Fibroblast of peridontal ligament (primary cell): ENCODE results near the gene FAM118A.
"Not testable (repeated sequence)": the region's sequence is repeated elsewhere in the genome, so short reads cannot be mapped to it uniquely, and the experiment has no call there.

Source experiments
- DNase-seq: peaks from one replicate; pipeline ENCODE4 v3.0.0-alpha.2; 2010; ENCODE audit errors: extremely low read depth

Gene FAM118A

DNA sequence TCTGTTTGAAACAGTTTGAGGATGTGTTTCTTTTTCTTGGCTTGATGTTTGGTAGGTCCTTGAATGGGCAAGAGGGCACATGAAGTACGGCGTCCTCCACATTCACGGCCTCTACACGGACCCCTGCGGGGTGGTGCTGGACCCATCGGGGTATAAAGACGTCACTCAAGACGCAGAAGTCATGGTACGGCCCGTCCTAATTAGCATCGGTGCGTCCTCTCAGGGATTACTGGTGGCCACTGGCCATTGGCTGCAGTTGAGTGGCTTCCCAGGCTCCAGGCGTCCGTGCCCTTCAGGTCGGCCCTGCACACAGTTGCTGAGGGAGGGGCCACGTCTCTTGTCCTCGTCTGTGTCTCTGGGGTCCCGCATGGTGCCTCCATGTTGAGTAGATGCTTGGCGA, 20.8 kb downstream of the FAM118A start:
- DNase-seq = no peak

DNA sequence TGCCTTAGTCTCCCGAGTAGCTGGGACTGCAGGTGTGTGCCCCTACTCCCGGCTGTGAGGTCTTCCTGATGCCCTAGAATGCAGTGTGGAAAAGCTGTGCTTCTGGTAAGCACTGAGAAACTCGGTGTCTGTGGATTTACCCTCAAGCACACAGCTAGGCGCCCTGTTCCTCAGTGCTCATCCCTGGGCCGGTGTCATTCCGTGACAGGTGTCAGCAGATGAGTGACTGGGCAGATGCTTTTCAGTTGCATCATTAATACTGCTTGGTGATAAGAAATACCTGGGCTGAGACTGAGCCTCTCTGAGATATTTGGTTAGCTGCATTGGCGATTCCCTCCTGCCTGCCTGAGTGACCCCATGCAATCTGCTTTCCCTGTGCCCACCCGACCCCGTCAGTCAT, 21.8 kb downstream of the FAM118A start:
- no peak for DNase-seq

DNA sequence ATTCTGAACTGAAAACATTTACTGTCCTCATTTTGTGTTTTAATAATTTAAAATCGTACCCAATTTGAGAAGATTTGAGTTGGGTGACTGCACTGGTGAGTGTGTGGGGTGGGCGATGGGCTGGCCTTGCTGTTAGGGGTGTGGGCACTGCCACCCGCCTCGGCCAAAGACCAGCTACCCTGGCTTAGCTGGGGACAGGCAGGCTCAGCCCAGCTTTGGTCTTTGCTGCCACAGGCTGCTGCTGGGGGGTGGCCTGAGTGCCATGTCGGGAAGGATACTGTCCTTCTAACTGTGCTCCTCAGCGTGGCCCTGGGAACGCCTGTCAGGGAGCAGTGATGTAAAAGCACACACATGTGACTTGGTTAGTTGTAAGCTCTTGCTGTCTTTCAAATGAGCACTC, 22.3 kb downstream of the FAM118A start:
- DNase-seq = no peak

DNA sequence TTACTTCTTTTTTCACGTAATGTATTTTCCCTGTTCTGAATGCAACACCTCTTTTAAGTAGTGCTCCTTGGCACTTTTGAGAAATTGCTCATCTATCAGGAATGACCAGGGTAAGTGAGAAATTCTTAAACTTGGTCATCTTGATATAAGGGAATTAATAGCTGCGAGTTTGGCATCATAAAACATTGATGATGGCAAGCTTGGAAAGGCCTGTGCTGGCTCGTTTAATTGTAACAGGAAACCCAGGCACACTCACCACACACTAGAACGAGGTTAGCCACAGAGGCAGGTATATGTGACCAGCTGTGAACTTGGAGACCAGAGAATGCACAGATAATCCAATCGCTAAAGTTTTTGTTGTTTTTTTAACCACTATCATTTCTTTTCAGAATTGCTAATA, 24.3 kb downstream of the FAM118A start:
- no peak for DNase-seq

GRCh38 chr22:45334528-45334927, 24.8 kb downstream of the FAM118A start:
- no peak for DNase-seq

DNA sequence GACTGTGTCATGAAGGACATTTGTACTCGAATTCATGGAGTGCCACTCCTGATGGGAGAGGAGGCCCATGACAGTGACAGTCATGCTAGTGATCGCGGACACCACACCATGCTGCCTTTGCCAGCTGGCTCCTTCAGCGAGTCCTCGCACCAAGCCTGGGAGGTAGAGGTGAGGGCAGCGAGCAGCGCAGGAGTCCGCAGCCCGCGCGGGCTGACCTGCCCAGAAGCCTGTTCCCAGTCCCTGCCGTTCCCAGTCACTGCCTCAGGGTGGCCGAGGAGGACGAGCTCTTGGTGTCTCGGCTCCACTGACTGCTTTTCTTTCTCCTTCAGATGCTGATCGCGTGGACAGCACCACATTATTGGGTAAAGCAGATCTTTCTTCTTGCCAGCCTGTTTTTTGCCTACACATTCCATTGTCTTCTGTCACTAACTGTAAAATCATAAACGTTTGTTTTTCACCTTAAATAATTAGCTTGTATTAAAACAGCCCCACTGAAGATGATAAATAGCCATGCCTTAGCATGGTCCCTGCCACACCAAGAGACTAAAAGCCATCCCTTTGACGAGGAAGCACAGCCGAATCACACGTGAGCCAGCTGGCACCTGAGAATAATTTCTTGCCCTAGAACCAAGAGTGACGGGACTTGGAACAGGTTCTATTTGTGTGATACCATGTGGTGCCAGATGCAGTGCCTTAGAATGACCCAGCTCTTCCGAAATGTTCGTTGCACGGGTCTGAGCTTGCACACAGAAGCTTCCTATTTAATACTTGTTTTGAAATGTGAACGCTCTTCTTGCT, 25.5 kb downstream of the FAM118A start:
- no peak for DNase-seq

GRCh38 chr22:45335854-45336522, 26.3 kb downstream of the FAM118A start:
- DNase-seq = no peak

- no peak for DNase-seq
Observed at GRCh38 chr22:45336971-45337431, 27.3 kb downstream of the FAM118A start.

- DNase-seq = no peak
Observed at GRCh38 chr22:45337536-45337935, 27.8 kb downstream of the FAM118A start.

- DNase-seq = no peak
Observed at GRCh38 chr22:45338795-45339194, 29.1 kb downstream of the FAM118A start.

- no peak for DNase-seq
Observed at GRCh38 chr22:45340323-45340722, 30.6 kb downstream of the FAM118A start.

GRCh38 chr22:45341498-45341897, 31.8 kb downstream of the FAM118A start:
- DNase-seq = no peak

DNA sequence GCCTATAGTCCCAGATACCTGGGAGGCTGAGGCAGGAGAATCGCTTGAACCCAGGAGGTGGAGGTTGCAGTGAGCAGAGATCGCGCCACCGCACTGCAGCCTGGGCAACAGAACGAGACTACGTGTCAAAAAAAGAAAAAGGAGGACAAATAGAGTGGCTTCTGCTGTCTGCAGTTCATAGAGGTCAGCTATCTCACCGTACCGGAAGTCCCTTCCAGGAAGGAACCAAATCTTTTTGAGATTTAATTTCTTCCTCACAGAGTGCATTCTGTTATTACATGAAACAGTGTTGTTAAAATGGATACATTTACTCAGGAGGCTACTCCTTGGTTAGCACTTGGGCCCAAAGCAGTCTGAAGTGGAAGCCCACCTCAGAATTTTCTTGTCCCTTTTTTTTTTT, 33.4 kb downstream of the FAM118A start:
- DNase-seq = no peak

GRCh38 chr22:45344334-45344733, 34.6 kb downstream of the FAM118A start:
- peak; percentile 27 for DNase-seq

GRCh38 chr22:45349916-45350315, 40.2 kb downstream of the FAM118A start:
- DNase-seq = no peak

DNA sequence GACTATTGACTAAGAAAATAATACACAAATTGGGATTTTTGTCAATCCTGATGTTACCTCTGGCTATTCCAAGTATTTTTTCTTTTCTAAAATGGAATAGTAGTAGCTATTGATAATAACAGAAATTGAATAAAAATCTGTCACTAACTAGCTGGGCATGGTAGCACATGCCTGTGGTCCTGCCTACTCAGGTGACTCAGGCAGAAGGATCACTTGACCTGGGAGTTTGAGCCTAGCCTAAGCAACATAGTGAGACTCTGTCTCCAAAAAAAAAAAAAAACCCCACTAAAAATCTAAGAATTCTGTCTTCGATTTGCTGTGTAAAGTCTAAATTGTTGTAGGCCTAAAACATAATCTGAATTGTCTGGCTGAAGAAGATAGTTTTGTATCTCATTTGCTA, 42.2 kb downstream of the FAM118A start:
- DNase-seq = no peak

DNA sequence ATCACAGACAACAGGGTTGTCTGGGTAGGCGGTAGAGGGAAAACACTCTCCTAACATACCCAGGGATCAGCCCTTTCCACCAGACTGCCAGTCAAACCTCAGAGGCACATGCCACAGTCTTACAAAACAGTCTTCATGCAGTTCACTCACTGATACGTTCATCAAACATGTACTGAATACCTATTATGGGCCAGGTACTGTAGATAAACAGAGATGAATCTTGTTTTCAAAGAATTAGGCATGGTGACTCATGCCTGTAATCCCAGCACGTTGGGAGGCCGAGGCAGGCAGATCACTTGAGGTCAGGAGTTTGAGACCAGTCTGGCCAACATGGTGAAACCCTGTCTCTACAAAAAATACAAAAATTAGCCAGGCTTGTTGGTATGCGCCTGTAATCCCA, 43.0 kb downstream of the FAM118A start:
- DNase-seq = not testable (repeated sequence)

DNA sequence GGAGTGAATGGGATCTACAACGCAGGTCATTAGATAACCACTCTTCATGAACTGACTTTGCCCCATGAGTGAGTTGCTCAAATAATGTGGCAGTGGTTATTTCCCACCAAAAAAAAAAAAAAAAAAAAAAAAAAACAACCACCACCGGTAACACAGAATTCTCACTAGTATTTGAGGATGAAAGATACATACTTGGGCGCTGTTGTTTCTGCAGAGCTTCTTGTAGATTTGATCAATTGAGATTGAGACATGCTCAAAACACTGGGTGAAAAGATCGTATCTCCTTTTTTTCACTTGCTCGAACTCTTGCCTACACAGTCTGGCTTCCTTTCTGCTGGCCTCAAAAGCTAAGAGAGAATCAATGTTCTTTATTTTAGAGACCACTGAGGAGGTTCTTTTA, 44.1 kb downstream of the FAM118A start:
- no peak for DNase-seq

DNA sequence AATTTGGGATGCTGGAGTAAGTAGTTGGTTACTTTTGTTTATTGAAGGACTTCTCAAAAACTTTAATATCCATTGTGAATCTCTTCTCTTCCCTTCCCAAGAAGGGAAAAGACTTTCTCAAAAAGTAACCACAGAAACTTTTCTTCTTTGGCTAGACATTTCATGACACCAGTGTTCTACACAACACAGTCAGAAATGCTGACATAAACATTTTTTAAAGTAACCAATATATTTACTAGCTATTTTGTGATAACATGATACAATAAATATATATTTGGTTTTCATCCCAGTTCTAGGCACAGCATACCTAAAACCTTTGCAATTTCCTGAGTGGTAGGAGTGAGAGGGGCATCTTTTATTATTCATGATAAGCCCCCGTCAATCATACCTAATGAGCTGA, 47.8 kb downstream of the FAM118A start:
- DNase-seq = peak; percentile 5

- peak; percentile 92 for DNase-seq
Observed at GRCh38 chr22:45358127-45358526, 48.4 kb downstream of the FAM118A start.

DNA sequence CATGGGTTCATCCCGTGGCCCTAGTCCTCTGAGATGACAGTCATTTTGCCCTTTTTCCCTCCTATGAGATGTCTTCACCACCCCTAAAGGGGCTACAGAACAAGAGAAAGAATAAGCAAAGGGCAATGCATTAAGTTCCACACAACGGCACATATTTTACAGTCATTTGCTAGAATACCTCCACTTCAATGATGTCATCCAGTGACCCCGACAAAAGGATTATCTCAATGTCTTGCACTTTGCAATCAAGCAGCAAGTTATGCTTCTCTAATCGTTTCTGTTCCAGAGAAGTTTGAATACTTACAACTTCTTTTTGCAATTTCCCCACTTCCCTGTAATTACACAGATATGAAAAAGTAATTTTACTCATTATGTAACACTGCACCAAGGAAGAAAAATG, 49.9 kb downstream of the FAM118A start:
- DNase-seq = no peak

GRCh38 chr22:45366713-45367112, 57.0 kb downstream of the FAM118A start:
- no peak for DNase-seq

GRCh38 chr22:45373592-45373991, 63.9 kb downstream of the FAM118A start:
- not testable (repeated sequence) for DNase-seq
